Esophagus muscularis mucosa (tissue), 4 donors: ENCODE measurements around the gene NIPBL.

Experiments
- CTCF ChIP-seq, 3 experiments: fragments of 200-600 bp in 2 of 3; fragments of 450-650 bp in 1 of 3; sonication (generic) in 2 of 3; IDR thresholded peaks; one replicate each; pipeline ENCODE4 v1.5.1; 2017 to 2019; ENCODE audit warnings: antibody characterized with exemption in 3 of 3, mild to moderate bottlenecking in 2 of 3, moderate library complexity in 1 of 3
- EP300 ChIP-seq: sonication (generic); formaldehyde crosslinking; IDR thresholded peaks from one replicate; pipeline ENCODE4 v1.6.1; 2017; ENCODE audit warnings: antibody characterized with exemption
- POLR2A ChIP-seq: fragments of 450-650 bp; IDR thresholded peaks from one replicate; pipeline ENCODE4 v1.6.1; 2017; ENCODE audit warnings: antibody characterized with exemption, moderate library complexity, mild to moderate bottlenecking, low read depth
- POLR2AphosphoS5 ChIP-seq, 2 donors: sonication (generic); formaldehyde crosslinking; IDR thresholded peaks; one replicate each; pipeline ENCODE4 v1.6.1; 2017; ENCODE audit warnings: antibody characterized with exemption in 2 of 2

- TF ChIP-seq EP300 (no peak), CTCF (IDR thresholded peaks at IDR 0.05) (no peak), POLR2A (no peak), POLR2AphosphoS5 (IDR thresholded peaks at IDR 0.05) (no peak)
Observed at GRCh38 chr5:36929438-36929837, 52.9 kb downstream of the NIPBL start.
